Activated CD4-positive, alpha-beta T cell treated with anti-CD3 and anti-CD28 coated beads, Interleukin-2, amount 10 ng/mL, durations not matched to agents 7 days and 5 days (primary cell): ENCODE measurements around the gene MRM1. TPM values are rescaled to one million over a fixed set of nuclear protein-coding genes. Genes with fewer than 3 reads are reported as not detected.
"Not testable (repeated sequence)": the region's sequence is repeated elsewhere in the genome, so short reads cannot be mapped to it uniquely, and the experiment has no call there.

Experiments used
- CTCF ChIA-PET: fragments of 350-600 bp; sonication (Branson Sonifier 250); formaldehyde crosslinking; loops from one replicate; lab custom pipeline; 2021; ENCODE audit warnings: antibody characterized with exemption; lab: Charles Lee
- POLR2A ChIA-PET: fragments of 350-600 bp; sonication (Branson Sonifier 250); formaldehyde crosslinking; loops from one replicate; lab custom pipeline; 2021; ENCODE audit warnings: antibody characterized with exemption; lab: Charles Lee
- DNase-seq: peaks from one replicate; pipeline ENCODE4 v3.0.0-alpha.2; 2020
- H3K27ac Mint-ChIP-seq: one replicate; pipeline ENCODE4 v1.8.0; 2021; ENCODE audit warnings: mild to moderate bottlenecking, moderate library complexity, mixed read lengths
- H3K27me3 Mint-ChIP-seq: one replicate; pipeline ENCODE4 v1.8.0; 2021; ENCODE audit warnings: mixed read lengths
- H3K36me3 Mint-ChIP-seq: one replicate; pipeline ENCODE4 v1.8.0; 2021; ENCODE audit warnings: low read depth, mixed read lengths
- H3K4me1 Mint-ChIP-seq: one replicate; pipeline ENCODE4 v1.8.0; 2021; ENCODE audit warnings: mixed read lengths
- H3K4me3 Mint-ChIP-seq: one replicate; pipeline ENCODE4 v1.8.0; 2021; ENCODE audit warnings: mild to moderate bottlenecking, moderate library complexity, mixed read lengths
- H3K9me3 Mint-ChIP-seq: one replicate; pipeline ENCODE4 v1.8.0; 2021; ENCODE audit warnings: mixed read lengths
- total RNA-seq, 2 experiments: library from RNA; stranded (reverse); gene quantifications; one replicate each; pipeline ENCODE4 v1.2.3, GENCODE V29; 2021

The MRM1 gene
- total RNA-seq, 2 experiments from 2014 or later, result 6.8 to 8.6 TPM

DNA sequence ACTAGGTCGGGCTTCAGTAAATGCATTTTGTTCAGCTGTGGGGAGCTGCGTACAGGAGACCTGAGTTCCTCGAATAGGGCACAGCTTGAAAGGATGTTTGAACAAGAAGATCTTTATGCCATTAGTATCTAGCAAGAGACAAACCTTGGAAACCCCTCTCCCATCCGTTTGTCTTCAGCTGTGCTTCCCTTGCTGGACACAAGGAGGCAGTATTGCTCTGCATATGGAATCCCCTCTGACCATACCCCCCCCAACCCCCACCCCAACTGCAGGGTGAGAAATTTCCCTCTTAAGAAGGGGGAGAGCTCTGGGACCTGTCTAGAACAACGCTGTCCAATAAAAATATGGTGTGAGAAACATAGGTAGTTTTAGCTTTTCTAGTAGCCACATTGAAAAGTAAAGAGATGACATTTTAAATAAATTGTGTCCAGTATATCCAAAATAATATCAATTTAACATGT lies 1.6 kb downstream of the MRM1 start:
- peak; percentile 74 for DNase-seq
- no peaks in the 10 kb centered on the region for H3K27me3 Mint-ChIP-seq
- H3K27ac Mint-ChIP-seq, result peak overlapping the region; percentile 83

DNA sequence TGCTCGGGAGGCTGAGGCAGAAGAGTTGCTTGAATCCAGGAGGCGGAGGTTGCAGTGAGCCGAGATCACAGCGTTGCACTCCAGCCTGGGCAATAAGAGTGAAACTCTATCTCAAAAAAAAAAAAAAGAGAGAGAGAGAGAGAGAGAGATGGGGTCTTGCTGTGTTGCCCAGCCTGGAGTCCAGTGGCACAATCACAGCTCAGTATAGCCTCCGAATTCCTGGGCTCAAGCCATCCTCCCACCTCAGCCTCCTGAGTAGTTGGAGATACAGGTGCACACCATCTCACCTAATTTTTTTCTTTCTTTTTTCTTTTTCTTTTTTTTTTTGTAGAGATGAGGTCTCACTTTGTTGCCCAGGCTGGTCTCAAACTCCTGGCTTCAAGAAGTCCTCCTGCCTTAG lies 3.6 kb downstream of the MRM1 start:
- H3K9me3 Mint-ChIP-seq, H3K4me3 Mint-ChIP-seq, H3K27me3 Mint-ChIP-seq, H3K27ac Mint-ChIP-seq, H3K36me3 Mint-ChIP-seq, DNase-seq: not testable (repeated sequence)
- peaks cover 60% of the 10 kb centered on the region for H3K4me1 Mint-ChIP-seq
- ChIA-PET POLR2A (interaction anchor here (0.7 kb wide), 1 partner anchor 16 kb away, joined by 8 read pairs; no protein-coding TSS in a partner anchor), CTCF (interaction anchor here (0.7 kb wide), 1 partner anchor 594 kb away, joined by 5 read pairs; no protein-coding TSS in a partner anchor)

More for the DNA sequence above, 1.6 kb downstream of the MRM1 start:
- Mint-ChIP-seq H3K36me3 (peaks cover 7% of the 10 kb centered on the region), H3K4me1 (peaks cover 46% of the 10 kb centered on the region), H3K4me3 (peak overlapping the region; percentile 79), H3K9me3 (no peaks in the 10 kb centered on the region)
- ChIA-PET POLR2A (interaction anchor here (0.7 kb wide), 1 partner anchor 14 kb away, joined by 3 read pairs; no protein-coding TSS in a partner anchor), CTCF (interaction anchor here (0.5 to 3.6 kb wide), 24 partner anchors 8 to 851 kb away, joined by 3 to 14 read pairs (median 3); no protein-coding TSS in a partner anchor)

DNA sequence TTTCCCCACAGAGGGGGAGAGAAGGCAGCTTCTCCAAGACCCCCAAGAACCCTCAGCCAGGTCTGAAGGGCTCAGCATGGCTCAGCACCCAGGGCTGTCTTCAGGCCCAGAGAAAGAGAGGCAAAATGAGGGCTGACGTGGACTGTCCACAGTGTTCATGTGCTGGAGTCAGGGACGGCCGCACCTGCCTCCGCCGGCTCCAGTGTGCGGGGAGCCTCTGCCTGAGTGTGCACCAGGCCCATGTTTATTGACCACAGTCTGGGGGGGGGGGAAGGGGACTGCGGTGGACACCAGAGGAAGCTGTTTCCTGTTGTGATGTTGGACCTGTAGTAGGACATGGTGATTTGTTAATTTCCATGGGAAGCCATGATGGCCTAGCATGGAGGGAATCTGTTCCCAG lies 6.9 kb downstream of the MRM1 start:
- Mint-ChIP-seq H3K9me3 (no peaks in the 10 kb centered on the region), H3K4me3 (no peak overlapping the region), H3K36me3 (peaks cover 7% of the 10 kb centered on the region), H3K27me3 (no peaks in the 10 kb centered on the region), H3K27ac (peak overlapping the region; percentile 76), H3K4me1 (peaks cover 42% of the 10 kb centered on the region)
- DNase-seq, result no peak
- ChIA-PET POLR2A (no interaction called here), CTCF (no interaction called here)

DNA sequence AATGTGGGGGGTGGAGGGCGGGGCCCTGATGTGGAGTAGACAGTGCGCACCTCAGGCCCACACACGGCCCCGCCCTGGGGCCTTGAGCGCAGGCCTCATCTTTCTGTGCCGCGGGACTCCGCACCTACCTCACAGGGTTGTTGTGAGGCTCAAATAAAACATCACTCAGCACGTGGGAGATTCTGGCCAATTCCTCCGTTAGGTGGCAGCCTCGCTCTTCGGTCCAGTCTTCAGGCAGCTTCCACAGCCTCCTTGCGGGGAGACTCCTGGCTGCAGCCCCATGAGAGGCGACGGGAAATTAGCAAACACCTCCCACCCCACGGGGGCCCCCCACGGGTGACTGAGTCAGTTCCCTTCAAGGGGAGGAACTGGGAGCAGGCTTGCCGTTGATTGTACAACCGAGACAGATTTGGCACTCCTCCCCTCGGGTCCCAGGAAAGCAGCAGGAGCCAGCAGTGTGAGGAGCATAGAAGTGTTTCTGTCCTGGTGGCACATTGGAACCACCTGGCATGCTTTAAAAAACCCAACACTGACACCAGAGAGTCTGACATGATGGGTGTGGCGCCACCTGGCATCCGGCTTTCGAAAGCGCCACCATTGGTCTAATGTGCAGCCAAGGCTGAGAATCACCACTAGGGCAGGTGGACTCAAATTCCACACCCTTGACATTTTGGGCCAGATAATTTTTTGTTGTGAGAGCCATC lies 7.6 kb downstream of the MRM1 start:
- no peak for DNase-seq
- H3K4me1 Mint-ChIP-seq, result peaks cover 40% of the 10 kb centered on the region
- POLR2A ChIA-PET, result no interaction called here

DNA sequence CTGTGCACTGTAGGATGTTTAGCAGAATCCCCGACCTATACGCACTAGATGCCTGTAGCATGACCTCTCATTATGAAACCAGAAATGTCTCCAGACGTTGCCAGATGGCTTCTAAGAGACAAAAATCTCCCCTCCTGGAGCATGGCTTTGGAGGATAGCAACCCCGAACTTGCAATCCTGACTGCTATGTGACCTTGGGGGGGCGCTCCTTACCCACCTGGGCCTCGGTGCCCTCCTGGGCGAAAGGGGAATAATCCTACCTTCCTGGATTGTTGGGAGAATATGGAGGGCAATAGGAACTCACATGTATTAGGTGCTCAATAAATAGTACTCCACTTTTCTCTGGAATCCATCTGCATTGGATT lies 8.1 kb downstream of the MRM1 start:
- Mint-ChIP-seq H3K4me1 (peaks cover 35% of the 10 kb centered on the region), H3K9me3 (no peaks in the 10 kb centered on the region), H3K36me3 (peaks cover 7% of the 10 kb centered on the region), H3K4me3 (no peak overlapping the region), H3K27ac (peak overlapping the region; percentile 41), H3K27me3 (no peaks in the 10 kb centered on the region)
- ChIA-PET POLR2A (no interaction called here), CTCF (interaction anchor here (0.7 kb wide), 1 partner anchor 698 kb away, joined by 4 read pairs; no protein-coding TSS in a partner anchor)
- no peak for DNase-seq

More for the DNA sequence above, 7.6 kb downstream of the MRM1 start:
- CTCF ChIA-PET, result no interaction called here
- Mint-ChIP-seq H3K27me3 (no peaks in the 10 kb centered on the region), H3K9me3 (no peaks in the 10 kb centered on the region), H3K27ac (peak overlapping the region; percentile 41), H3K4me3 (no peak overlapping the region), H3K36me3 (peaks cover 7% of the 10 kb centered on the region)

DNA sequence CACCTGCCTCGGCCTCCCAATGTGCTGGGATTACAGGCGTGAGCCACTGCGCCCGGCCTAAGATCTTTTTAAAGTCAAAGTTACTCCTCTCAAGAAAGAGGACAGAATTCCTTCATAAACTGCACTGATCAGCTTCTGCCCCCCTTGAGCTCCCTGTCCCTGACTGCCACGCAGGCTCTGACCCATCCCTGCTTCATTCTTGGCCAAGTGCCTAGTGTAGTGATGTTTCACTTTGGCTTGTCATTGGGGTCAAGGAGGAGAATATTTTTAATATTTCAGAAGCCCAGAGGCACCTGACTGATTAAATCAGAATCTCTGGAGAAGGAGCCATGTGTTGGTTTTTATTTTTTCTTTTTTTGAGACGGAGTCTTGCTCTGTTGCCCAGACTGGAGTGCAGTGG lies 9.1 kb downstream of the MRM1 start:
- ChIA-PET POLR2A (no interaction called here), CTCF (interaction anchor here (1.4 to 1.6 kb wide), 2 partner anchors 8 to 10 kb away, joined by 4 to 7 read pairs; no protein-coding TSS in a partner anchor)
- no peaks in the 10 kb centered on the region for H3K9me3 Mint-ChIP-seq
- no peak for DNase-seq
- no peak overlapping the region for H3K4me3 Mint-ChIP-seq
- H3K4me1 Mint-ChIP-seq, result peaks cover 27% of the 10 kb centered on the region
- peaks cover 4% of the 10 kb centered on the region for H3K36me3 Mint-ChIP-seq
- H3K27me3 Mint-ChIP-seq, result no peaks in the 10 kb centered on the region
- H3K27ac Mint-ChIP-seq, result no peak overlapping the region

DNA sequence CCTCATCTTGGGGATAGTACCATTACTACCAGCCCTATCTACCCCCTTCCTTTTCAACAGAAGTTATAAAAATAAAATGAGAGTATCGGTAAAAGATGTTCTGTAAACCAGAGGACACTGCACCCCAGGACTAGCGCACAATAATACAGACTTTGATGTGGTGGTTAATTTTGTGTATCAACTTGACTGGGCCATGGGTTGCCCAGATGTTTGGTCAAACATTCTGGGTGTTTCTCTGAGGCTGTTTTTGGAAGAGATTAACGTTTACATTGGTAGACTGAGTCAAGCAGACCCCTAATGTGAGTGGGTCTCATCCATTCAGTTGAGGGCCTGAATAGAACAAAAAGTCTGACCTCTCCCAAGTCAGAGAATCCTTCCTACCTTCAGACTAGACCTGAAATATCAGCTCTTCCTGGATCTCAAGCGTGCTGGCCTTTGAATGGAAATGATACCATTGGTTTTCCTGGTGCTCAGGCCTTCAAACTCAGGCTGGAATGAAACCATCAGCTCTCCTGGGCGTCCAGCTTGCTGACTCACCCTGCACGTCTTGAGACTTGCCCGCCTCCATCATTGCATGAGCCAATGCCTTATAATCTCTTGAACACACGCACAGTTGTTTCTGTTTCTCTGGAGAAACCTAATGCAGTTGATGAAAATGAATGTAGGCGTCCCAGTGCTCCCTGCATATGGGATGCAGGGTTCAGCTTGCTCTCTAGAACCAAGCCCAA lies 10.1 kb downstream of the MRM1 start:
- H3K4me3 Mint-ChIP-seq, result no peak overlapping the region
- peaks cover 21% of the 10 kb centered on the region for H3K4me1 Mint-ChIP-seq
- no peaks in the 10 kb centered on the region for H3K27me3 Mint-ChIP-seq
- ChIA-PET POLR2A (no interaction called here), CTCF (interaction anchor here (1.4 to 1.6 kb wide), 2 partner anchors 9 kb away, joined by 4 to 7 read pairs; no protein-coding TSS in a partner anchor)
- peaks cover 2% of the 10 kb centered on the region for H3K36me3 Mint-ChIP-seq
- no peak for DNase-seq
- H3K27ac Mint-ChIP-seq, result no peak overlapping the region
- no peaks in the 10 kb centered on the region for H3K9me3 Mint-ChIP-seq

DNA sequence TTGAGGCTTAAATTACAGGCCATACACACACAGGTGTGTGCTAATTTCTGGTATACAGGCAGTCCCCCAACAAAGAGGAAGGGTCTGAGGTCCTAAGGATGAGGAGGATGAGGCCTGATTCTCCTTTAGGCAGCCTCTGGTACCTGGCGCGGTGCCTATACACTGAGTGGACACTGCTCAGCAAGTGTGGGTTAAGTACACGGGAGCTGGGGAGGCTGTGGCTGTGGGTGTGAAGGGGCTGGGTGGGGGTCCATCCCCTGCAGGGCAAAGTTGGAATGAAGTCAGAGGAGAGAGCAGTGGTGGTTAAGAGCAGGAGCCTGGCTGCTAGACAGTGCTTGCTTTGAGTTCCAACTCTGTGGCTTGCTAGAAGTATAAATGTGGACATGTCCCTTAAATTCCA lies 10.9 kb downstream of the MRM1 start:
- Mint-ChIP-seq H3K36me3 (peaks cover 2% of the 10 kb centered on the region), H3K9me3 (no peaks in the 10 kb centered on the region), H3K4me3 (no peak overlapping the region), H3K27me3 (no peaks in the 10 kb centered on the region), H3K4me1 (peaks cover 21% of the 10 kb centered on the region), H3K27ac (no peak overlapping the region)
- DNase-seq, result no peak
- ChIA-PET CTCF (no interaction called here), POLR2A (no interaction called here)

DNA sequence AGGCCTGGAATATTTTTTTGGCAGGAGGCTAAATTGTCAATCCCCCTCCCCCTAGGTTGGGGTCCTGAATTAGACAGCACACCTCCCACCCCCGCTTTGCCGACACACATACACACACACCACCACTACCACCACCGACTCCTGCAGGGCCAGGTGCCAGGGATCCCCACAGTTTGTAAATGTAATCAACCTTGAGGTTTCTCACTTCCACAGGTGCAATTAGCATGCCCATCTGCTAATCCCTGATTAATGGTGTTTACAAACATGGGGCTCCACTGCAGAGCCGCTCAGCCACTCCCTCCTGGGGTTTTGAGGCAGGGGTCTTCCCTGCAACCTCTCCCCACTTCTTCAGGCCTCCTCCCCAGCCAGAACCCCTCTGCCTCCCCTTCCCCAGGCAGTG lies 11.8 kb downstream of the MRM1 start:
- peaks cover 15% of the 10 kb centered on the region for H3K4me1 Mint-ChIP-seq
- ChIA-PET CTCF (interaction anchor here (1.3 kb wide), 1 partner anchor 20 kb away, joined by 7 read pairs; no protein-coding TSS in a partner anchor), POLR2A (no interaction called here)
- no peak overlapping the region for H3K4me3 Mint-ChIP-seq
- H3K27ac Mint-ChIP-seq, result no peak overlapping the region
- H3K9me3 Mint-ChIP-seq, result no peaks in the 10 kb centered on the region
- no peaks in the 10 kb centered on the region for H3K36me3 Mint-ChIP-seq
- H3K27me3 Mint-ChIP-seq, result no peaks in the 10 kb centered on the region
- DNase-seq, result no peak

DNA sequence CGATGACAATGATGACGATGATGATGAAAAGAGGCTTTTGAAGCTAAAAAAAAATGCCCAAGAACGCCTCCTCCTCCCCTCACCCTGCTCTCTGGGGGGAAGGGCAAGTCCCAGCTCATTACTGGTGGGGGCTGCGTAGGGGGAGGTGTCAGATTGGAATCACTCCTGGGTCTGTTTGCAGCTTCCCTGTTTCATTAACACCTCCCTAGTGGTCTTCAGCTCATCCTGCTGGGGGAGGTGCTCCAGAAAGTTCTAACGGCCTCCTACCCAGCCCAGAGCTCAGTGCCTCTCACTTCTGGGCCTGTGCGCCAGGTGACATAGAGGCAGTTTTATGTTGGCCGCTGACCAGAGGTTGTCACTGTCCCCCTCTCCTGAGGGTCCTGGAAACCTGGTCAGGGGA lies 12.7 kb downstream of the MRM1 start:
- CTCF ChIA-PET, result interaction anchor here (0.7 to 1.3 kb wide), 2 partner anchors 21 to 141 kb away, joined by 3 to 7 read pairs; no protein-coding TSS in a partner anchor
- H3K36me3 Mint-ChIP-seq, result no peaks in the 10 kb centered on the region
- POLR2A ChIA-PET, result no interaction called here
- no peak for DNase-seq
- no peak overlapping the region for H3K4me3 Mint-ChIP-seq
- no peaks in the 10 kb centered on the region for H3K27me3 Mint-ChIP-seq
- H3K4me1 Mint-ChIP-seq, result peaks cover 6% of the 10 kb centered on the region
- H3K9me3 Mint-ChIP-seq, result no peaks in the 10 kb centered on the region
- H3K27ac Mint-ChIP-seq, result no peak overlapping the region

DNA sequence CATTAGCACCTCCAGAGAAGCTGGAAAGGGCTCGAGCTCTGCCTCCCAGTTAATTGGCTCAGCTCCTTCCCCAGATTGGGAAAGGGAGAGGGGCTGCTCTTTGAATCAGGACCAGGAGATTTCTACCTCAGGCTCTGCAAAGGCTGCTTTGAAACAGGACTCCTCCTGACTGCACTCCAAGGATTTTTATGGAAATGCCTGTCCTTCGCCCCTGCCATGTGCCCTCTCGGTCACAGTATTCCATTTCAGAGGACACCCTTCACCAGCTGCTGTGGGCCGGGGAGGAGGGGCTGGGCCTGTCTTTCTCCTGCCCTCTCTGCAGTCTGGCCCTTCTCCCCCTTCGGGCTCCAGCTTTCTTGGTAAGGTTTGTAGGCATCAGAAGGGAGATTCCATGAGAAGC lies 13.6 kb downstream of the MRM1 start:
- no peaks in the 10 kb centered on the region for H3K9me3 Mint-ChIP-seq
- no peaks in the 10 kb centered on the region for H3K27me3 Mint-ChIP-seq
- POLR2A ChIA-PET, result no interaction called here
- no peak for DNase-seq
- CTCF ChIA-PET, result interaction anchor here (1.3 kb wide), 1 partner anchor 12 kb away, joined by 3 read pairs; no protein-coding TSS in a partner anchor
- no peak overlapping the region for H3K27ac Mint-ChIP-seq
- H3K36me3 Mint-ChIP-seq, result no peaks in the 10 kb centered on the region
- H3K4me1 Mint-ChIP-seq, result no peaks in the 10 kb centered on the region
- no peak overlapping the region for H3K4me3 Mint-ChIP-seq

DNA sequence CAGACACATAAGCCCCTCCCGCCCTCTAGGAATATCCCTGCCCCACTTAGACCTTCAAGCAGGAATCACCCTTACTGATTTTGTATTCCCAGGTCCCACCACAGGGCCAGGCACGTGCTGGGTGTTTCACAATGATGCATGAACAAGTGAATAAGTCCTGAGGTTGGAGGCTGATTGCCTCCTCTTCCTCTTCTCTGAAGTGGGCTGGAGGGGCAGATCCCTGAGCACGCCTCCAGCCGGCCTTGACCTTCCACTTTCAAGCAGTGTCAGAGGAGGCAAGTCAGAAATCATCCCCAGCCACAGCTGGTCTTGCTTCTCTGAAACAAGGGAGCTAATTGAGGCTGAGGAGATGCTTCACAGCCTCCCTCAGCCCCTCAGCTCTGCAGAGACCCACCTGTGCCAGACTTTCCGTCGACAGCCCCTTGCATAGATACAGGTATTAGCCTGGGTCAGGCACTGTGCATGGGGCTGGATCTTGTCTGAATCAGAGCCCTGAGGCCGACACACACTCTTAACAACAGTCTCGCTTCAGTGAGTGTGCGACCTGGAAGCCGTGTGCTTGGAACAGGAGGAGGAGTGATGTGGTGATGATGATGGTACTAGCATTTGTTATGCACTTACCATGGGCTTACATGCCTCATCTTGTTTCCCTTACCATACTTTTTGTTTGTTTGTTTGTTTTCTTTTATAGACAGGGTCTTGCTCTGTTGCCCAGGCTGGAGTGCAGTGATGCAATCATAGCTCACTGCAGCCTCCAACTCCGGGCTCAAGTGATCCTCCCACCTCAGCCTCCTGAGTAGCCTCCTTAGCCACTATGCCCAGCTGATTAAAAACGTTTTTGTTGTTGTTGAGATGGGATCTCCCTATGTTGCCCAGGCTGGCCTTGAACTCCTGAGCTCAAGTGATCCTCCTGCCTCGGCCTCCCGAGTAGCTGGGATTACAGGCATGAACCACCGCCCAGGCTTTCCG lies 15.0 kb downstream of the MRM1 start:
- Mint-ChIP-seq H3K4me3 (no peak overlapping the region), H3K27ac (no peak overlapping the region), H3K36me3 (no peaks in the 10 kb centered on the region), H3K9me3 (no peaks in the 10 kb centered on the region), H3K27me3 (no peaks in the 10 kb centered on the region), H3K4me1 (no peaks in the 10 kb centered on the region)
- POLR2A ChIA-PET, result no interaction called here
- CTCF ChIA-PET, result interaction anchor here (0.6 to 1.3 kb wide), 2 partner anchors 10 to 14 kb away, joined by 3 read pairs; no protein-coding TSS in a partner anchor
- no peak for DNase-seq
